Measurements from ENCODE around the gene GJD3. TPM values are rescaled to one million over a fixed set of nuclear protein-coding genes. Genes with fewer than 3 reads are reported as not detected.
A peak's percentile ranks its signal among the peaks of the same experiment; 100 is the strongest.

GJD3 gene
- total and polyA plus RNA-seq, 3 donors from 2014 or later = 2.1 to 2.6 TPM; not detected in 1

- Histone ChIP-seq H3K36me3 (ENCODE audit: low read depth, missing control alignments) (no peaks in the 10 kb centered on the region), H3K4me3 (no peak overlapping the region), H3K9me3 (no peaks in the 10 kb centered on the region), H3K4me1 (peaks cover 57% of the 10 kb centered on the region), H3K27ac (peak overlapping the region; percentile 74 to 83), H3K27me3 (no peaks in the 10 kb centered on the region)
- intact Hi-C loops (cut with DNase I; ENCODE audit: low total_unique reads) = loop anchor here (5.0 kb wide), 1 partner anchor 52 kb away; no protein-coding TSS in a partner anchor
- DNase-seq = no peak
- TF ChIP-seq POLR2A (IDR thresholded peaks at IDR 0.05) = no peak
- no peak for TF ChIP-seq CTCF (IDR thresholded peaks at IDR 0.05)
- 63 to 74% methylated on average over 17 to 30 of the region's 30 CpGs for WGBS, 2 donors
Measured at GRCh38 chr17:40354221-40355122, 10.1 kb downstream of the GJD3 start.

DNA sequence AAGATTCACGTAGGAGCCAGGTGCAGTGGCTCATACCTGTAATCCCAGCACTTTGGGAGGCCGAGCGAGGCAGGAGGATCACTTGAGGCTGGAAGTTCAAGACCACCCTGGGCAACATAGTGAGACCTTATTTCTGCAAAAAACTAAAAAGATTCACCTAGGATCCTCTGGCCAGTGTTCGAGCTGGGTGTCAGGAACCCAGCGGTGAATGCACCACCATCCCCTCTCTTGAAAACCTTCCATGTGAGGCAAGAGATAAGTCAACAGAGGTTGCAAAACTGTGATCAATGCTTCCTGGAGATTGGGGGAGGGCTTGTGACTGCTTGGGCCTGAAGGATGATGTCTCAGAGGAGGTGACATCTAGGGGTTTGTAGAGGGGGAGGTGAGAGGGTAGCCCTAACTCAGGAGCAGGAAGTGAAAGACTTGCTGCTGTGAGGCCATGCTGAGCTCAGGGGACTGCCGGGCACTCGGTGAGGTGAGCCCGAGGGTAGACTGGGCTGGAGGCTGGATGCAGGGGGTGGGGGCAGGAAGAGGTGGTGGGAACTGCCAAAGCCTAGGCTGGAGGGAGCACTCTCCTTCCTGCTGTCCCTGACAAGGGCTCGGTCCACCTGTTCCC lies 11.7 kb downstream of the GJD3 start:
- H3K36me3 ChIP-seq (ENCODE audit: low read depth, missing control alignments) = no peaks in the 10 kb centered on the region
- H3K9me3 ChIP-seq = no peaks in the 10 kb centered on the region
- H3K4me1 ChIP-seq = peaks cover 66% of the 10 kb centered on the region
- 85 to 92% methylated on average over 9 of the region's 9 CpGs for WGBS, 2 donors
- intact Hi-C loops (cut with DNase I; ENCODE audit: low total_unique reads) = loop anchor here (5.0 kb wide), 1 partner anchor 51 kb away; no protein-coding TSS in a partner anchor
- no peak for DNase-seq
- H3K4me3 ChIP-seq = no peak overlapping the region
- no peak overlapping the region for H3K27ac ChIP-seq
- H3K27me3 ChIP-seq = no peaks in the 10 kb centered on the region
- TF ChIP-seq POLR2A (IDR thresholded peaks at IDR 0.05) (no peak), CTCF (IDR thresholded peaks at IDR 0.05) (no peak)

DNA sequence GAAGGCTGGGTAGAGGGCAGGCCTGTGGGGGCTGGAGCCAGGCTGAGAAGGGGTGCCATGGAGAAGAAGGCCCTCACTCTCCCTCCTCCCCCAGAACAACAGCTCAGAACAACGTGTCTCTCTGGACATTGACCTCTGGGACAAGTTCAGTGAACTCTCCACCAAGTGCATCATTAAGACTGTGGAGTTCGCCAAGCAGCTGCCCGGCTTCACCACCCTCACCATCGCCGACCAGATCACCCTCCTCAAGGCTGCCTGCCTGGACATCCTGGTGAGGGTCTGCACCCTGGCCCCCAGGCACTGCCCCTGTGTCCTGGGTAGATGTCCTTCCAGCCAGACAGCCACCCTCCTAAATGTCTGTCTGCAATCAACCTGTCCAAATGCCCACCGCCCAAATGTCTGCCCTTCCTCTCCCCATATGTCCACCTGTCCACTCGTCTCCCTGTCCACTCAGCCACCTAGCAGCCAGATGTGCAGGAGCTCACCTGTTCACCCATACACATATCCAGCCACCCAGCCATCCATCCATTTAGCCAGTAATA lies 12.2 kb downstream of the GJD3 start:
- intact Hi-C loops (cut with DNase I; ENCODE audit: low total_unique reads) = loop anchor here (5.0 kb wide), 1 partner anchor 50 kb away; no protein-coding TSS in a partner anchor
- H3K27me3 ChIP-seq = no peaks in the 10 kb centered on the region
- no peak overlapping the region for H3K4me3 ChIP-seq
- TF ChIP-seq CTCF (IDR thresholded peaks at IDR 0.05) (no peak), POLR2A (IDR thresholded peaks at IDR 0.05) (no peak)
- no peaks in the 10 kb centered on the region for H3K36me3 ChIP-seq (ENCODE audit: low read depth, missing control alignments)
- H3K27ac ChIP-seq = peak overlapping the region in 1 of 2 donors; percentile 97
- no peak for DNase-seq
- H3K4me1 ChIP-seq = peaks cover 66% of the 10 kb centered on the region
- no peaks in the 10 kb centered on the region for H3K9me3 ChIP-seq
- 53 to 65% methylated on average over 7 of the region's 7 CpGs for WGBS, 2 donors

DNA sequence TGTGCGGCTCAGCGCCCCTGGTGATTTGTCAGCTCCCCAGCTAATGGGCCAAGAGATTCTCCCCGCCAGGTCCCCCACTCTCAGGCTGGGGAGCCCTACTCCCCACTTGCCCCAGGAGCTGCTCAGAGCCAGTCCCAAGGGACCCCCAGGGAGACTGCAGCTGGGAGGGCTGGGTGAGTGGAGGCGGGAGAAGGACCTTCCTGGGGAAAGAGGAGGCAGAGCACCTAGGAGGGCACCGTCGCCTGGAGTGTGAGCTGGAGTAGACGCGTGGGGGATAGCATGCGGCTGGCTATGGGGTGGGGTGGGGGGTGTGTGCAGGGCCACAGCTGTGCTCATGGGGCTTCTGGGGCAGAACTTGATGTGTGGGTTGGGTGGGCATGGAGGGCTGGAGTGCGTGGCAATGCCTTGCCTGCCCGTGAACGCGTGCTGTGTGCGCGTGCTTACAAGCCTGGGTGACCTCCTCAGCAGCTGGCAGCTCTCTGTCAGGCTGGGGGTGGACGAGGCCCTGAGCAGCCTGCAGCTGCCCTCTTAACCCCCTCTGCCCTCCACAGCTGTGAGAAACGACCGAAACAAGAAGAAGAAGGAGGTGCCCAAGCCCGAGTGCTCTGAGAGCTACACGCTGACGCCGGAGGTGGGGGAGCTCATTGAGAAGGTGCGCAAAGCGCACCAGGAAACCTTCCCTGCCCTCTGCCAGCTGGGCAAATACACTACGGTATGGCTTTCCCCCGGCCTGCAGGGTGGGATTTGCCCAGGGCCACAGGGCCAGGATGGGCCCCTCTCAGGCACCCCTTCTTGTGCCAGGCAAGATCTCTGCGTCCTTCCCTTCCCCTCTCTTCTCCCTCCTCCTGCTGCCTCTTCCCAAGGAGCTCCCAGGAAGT lies 12.9 kb downstream of the GJD3 start:
- no peaks in the 10 kb centered on the region for H3K27me3 ChIP-seq
- TF ChIP-seq CTCF (IDR thresholded peaks at IDR 0.05) (no peak), POLR2A (IDR thresholded peaks at IDR 0.05) (no peak)
- WGBS, 2 donors = 64 to 68% methylated on average over 12 to 27 of the region's 27 CpGs
- H3K27ac ChIP-seq = peak overlapping the region in 1 of 2 donors; percentile 97
- H3K4me1 ChIP-seq = peaks cover 72% of the 10 kb centered on the region
- H3K36me3 ChIP-seq (ENCODE audit: low read depth, missing control alignments) = no peaks in the 10 kb centered on the region
- DNase-seq = no peak
- no peaks in the 10 kb centered on the region for H3K9me3 ChIP-seq
- no peak overlapping the region for H3K4me3 ChIP-seq
- intact Hi-C loops (cut with DNase I; ENCODE audit: low total_unique reads) = loop anchor here (5.0 kb wide), 1 partner anchor 49 kb away; no protein-coding TSS in a partner anchor
